Measurements from ENCODE around the gene TSNAXIP1. TPM values are rescaled to one million over a fixed set of nuclear protein-coding genes. Genes with fewer than 3 reads are reported as not detected.

The TSNAXIP1 gene
- total RNA-seq, 1 donor from 2014 or later = 0.40 TPM

DNA sequence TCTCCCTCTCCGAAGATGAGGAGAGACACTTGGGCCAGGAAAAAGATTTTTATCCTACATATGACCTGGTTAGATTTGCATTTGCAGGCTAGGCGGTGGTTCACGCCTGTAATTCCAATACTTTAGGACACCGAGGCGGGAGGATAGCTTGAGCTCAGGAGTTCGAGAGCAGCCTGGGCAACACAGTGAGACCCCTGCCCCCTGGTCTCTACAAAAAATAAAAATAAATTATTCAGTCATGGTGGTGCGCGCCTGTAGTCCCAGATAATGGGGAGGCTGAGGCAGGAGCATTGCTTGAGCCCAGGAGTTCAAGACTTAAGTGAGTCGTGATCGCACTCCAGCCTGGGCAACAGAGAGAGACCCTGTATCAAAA, 27.5 kb downstream of the TSNAXIP1 start:
- ATAC-seq = no peak

- ATAC-seq = peak; percentile 34
These were observed 30.5 kb downstream of the TSNAXIP1 start for GRCh38 chr16:67837190-67837589.

GRCh38 chr16:67837811-67838210, 31.1 kb downstream of the TSNAXIP1 start:
- ATAC-seq = no peak

GRCh38 chr16:67841198-67841815, 34.6 kb downstream of the TSNAXIP1 start:
- ATAC-seq = no peak

DNA sequence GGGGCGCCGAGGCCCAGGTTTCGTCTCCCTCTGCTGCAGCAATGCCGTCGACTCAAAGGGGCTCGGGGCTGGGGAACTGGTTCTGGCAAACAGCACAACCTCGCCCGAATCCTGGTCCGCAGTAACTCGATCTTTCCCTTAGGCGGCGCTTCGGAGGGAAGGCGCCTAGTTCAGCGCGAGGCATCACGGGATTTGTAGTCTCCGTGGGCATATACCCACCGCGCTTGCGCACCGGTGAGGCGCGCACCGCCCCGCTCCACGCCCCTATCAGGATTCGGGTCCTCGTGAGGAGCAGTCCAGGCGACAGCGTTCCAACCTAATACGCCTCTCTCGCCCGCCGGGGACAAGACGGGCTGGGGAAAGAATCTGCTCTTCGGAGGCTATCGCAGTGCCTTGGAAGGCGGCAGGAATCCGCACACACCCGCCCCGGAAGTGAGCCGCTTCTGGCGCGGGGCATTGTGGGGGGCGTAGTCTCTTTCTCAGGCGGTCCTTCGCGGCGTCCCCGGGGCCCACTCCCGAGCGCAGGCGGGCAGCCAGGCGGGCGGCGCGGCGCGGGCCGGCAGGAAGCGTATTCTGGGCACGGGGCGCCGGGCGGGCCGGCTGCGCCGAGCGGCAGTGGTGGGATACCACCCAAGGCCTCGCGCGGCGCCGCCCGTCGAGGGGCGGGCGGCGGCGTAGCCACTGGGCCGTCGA, 35.3 kb downstream of the TSNAXIP1 start, which contains the start of gene THAP11:
THAP11 (plus strand) TSS at position 505 of the 693 bp plus-strand sequence. CDS start 235 bp downstream, outside the sequence.
- peak; percentile 74 for ATAC-seq

- peak; percentile 9 for ATAC-seq
These were observed 36.0 kb downstream of the TSNAXIP1 start for GRCh38 chr16:67842509-67843342.

GRCh38 chr16:67843343-67843765, 36.7 kb downstream of the TSNAXIP1 start:
- ATAC-seq = no peak

- peak; percentile 62 for ATAC-seq
These were observed 37.8 kb downstream of the TSNAXIP1 start for GRCh38 chr16:67844497-67844896.

DNA sequence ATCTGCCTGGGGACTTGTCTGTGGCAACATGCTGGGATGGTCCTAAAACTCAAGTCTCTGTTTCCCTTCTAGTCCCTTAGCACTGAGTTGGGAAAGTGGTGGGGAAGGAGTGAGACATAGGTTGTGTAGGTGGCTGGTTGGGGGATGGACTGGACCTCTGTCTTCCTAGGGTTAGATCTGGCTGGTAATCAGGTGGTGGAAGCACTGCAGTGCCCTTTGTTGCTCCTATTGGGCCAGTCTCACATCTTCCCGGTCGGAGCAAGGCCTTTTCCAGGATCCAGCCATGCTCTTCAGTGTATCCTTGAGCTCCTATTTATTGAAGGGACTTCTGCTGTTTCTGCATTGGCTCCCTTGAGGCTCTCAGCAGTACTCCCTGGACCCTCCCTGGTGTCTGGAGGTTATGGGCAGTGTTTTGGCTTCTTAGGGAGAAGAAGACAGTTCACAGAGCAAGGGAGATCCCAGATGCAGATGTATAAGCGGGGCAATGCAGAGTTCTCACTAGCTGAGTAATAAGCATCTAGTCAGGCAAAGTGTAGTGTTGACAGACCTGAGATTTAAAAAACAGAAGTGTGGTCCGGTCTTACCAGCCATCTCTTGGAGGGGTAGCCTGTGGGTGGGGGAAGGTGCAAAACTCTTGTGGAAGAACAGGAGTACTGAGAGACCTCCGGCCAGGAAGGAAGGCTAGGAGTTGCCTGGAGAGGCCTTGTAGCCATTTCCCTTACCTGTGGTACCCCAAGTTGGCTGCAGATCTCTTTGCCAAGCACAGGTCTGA, 38.8 kb downstream of the TSNAXIP1 start:
- ATAC-seq = no peak

- no peak for ATAC-seq
These were observed 39.3 kb downstream of the TSNAXIP1 start for GRCh38 chr16:67846063-67846319.

DNA sequence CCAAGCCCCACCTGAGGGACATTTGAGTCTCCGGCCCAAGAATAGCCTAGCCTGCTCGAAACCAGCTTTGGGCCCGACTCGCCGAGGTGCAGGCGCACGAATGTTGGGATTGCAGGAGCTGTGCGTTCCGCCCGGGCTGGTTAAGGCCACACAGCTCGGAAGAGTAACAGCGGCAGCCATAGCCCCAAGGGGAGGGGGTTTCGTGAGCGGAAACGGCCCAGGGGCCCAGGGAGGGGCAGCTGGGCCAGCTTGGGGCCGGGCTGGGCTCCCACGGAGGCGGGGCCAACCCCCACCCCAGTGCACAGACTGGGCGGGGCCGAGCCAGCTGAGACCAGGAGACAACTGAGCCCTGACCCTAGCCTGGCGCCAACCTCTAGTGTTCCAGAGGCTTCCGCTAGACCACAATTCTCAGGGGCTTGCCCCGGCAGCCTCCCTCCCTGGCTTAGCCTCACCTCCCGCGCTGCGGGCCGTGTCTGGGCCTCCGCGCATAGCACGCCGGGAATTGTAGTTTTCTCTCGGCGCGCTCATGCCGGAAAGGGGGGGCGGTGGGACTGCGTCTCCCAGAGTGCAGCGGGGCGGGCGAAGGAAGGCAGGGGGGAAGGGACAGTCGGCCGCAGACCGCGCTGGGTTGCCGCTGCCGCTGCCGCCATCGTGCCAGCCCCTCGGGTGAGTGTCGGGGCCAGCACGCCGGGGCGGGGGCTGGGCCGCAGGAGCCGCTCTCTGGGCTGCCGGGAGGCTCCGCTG, 39.8 kb downstream of the TSNAXIP1 start, which contains the start of gene NUTF2:
NUTF2 (plus strand) TSS at position 614 of the 744 bp plus-strand sequence. CDS start 18,198 bp downstream, outside the sequence.
- ATAC-seq = peak; percentile 79

- ATAC-seq = peak; percentile 63
These were observed 40.6 kb downstream of the TSNAXIP1 start, which contains the start of gene CENPT for GRCh38 chr16:67847064-67847861. TSS of gene CENPT (minus strand) at chr16:67847693. CDS start at chr16:67833859, 13,834 bp downstream.

DNA sequence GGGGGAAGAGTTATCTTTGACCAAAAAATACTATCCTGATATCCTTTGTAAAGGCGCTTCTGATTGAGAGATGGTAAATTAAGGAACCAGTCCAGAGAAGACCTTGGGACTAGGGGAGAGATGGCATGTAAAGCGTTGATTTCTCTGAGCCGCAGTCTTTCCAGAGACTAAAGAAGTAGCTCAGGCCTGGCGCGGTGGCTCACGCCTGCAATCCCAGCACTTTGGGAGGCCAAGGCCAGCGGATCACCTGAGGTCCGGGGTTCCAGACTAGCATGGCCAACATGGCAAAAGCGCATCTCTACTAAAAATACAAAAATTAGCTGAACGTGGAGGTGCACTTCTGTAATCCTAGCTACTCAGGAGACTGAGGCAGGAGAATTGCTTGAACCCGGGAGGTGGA, 41.4 kb downstream of the TSNAXIP1 start:
- ATAC-seq = no peak

- no peak for ATAC-seq
These were observed 47.0 kb downstream of the TSNAXIP1 start for GRCh38 chr16:67853670-67854069.

- ATAC-seq = no peak
These were observed 49.1 kb downstream of the TSNAXIP1 start for GRCh38 chr16:67855789-67856188.

- no peak for ATAC-seq
These were observed 50.3 kb downstream of the TSNAXIP1 start for GRCh38 chr16:67856927-67857546.

DNA sequence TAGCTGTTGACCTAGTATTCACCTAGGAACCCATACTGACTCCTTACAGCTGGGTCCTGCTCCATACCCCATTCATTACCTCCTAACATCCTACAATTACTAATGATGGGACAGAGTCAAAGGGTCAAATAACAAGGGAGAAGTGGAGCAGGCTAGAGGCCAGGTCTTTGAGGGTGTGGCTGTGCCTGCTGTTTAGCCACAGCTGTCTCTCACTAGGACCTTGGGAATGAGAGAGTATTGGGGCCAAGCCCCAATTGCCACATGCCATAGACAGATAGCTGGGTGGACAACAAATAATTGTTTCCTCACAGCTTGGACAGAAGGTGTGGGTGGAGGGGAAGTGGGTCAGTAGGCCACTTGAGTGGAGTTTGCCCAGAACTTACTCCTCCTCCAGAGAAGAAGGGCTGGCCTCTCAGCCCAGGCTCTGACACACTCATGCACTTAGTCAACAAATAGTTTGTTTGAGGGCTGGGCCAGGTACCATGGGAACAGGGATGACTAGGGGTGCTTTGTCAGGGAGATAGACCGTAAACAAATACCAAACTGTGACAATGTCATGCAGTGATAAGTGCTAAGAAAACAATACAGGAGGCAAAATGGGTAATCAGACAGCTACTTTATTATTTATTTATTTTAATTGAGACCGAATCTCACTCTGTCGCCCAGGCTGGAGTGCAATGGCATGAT, 51.0 kb downstream of the TSNAXIP1 start:
- ATAC-seq = peak; percentile 94

DNA sequence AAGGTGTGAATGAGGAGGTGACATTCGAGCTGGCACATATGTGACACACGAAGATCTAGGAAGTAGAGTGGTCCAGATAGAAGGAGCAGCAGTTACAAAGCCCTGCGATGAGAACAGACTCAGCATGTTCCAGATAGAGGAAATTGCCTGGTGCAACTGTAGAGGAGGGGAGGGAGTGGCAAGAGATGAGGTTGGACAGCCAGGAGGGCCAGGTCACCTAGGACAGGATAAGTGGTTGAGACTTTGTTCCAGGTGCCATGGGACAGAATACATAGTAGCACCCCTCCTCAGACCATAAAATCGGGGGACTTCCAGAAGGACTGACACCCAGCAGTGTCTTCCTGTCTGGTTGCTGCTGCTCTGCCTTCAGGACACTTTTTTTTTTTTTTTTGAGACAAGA, 51.8 kb downstream of the TSNAXIP1 start:
- ATAC-seq = no peak

GRCh38 chr16:67860589-67861398, 54.1 kb downstream of the TSNAXIP1 start:
- ATAC-seq = peak; percentile 48

Measured in esophagus mucosa (tissue), 1 donor.